Gastrocnemius medialis (tissue), 4 donors: ENCODE measurements around the gene ADNP2. TPM values are rescaled to one million over a fixed set of nuclear protein-coding genes. Genes with fewer than 3 reads are reported as not detected.

ENCODE experiments used
- ATAC-seq, 2 donors: fragments of 150-250 bp; one replicate each; pipeline ENCODE4 v1.9.1; 2016
- DNase-seq, 2 donors: peaks; one replicate each; pipeline ENCODE4 v3.0.0-alpha.2; 2019
- H3K27ac ChIP-seq, 4 donors: fragments of 200-600 bp; sonication (generic); 1 replicate in 1 of 4; 2 replicates in 3 of 4; pipeline ENCODE4 v1.5.1; 2016 to 2018; ENCODE audit warnings: mild to moderate bottlenecking in 2 of 4, moderate library complexity in 1 of 4
- H3K27me3 ChIP-seq, 3 donors: fragments of 200-600 bp; sonication (generic) in 2 of 3; 1 replicate in 1 of 3; 2 replicates in 2 of 3; pipeline versions ENCODE4 v1.5.1 to v1.6.0; 2016 to 2019; ENCODE audit warnings: mild to moderate bottlenecking in 1 of 3, moderate library complexity in 1 of 3
- H3K36me3 ChIP-seq, 2 donors: fragments of 200-600 bp; sonication (generic) in 1 of 2; one replicate each; pipeline ENCODE4 v1.5.1; 2017 to 2018
- H3K4me1 ChIP-seq, 2 donors: fragments of 200-600 bp; sonication (generic) in 1 of 2; one replicate each; pipeline ENCODE4 v1.5.1; 2016 to 2017; ENCODE audit warnings: mild to moderate bottlenecking in 2 of 2
- H3K4me3 ChIP-seq, 4 donors: fragments of 200-600 bp; sonication (generic) in 3 of 4; 1 replicate in 1 of 4; 2 replicates in 3 of 4; pipeline ENCODE4 v1.5.1; 2016 to 2019; ENCODE audit warnings: mild to moderate bottlenecking in 2 of 4
- H3K9me3 ChIP-seq, 3 donors: fragments of 200-600 bp; sonication (generic) in 2 of 3; 1 replicate in 1 of 3; 2 replicates in 2 of 3; pipeline ENCODE4 v1.5.1; 2016 to 2019
- POLR2A ChIP-seq, 2 donors: fragments of 450-650 bp; IDR thresholded peaks; one replicate each; pipeline ENCODE4 v1.6.1; 2017; ENCODE audit warnings: antibody characterized with exemption in 2 of 2, mild to moderate bottlenecking in 2 of 2, moderate library complexity in 2 of 2
- in situ Hi-C, 4 donors: fragments of 200-750 bp; cut with MboI; loops; one replicate each; pipeline versions ENCODE4 v1.15.0 to v1.8.0; 2017; ENCODE audit warnings: low sequenced_read_pairs in 4 of 4
- intact Hi-C: fragments of 100-400 bp; cut with DNase I; formaldehyde crosslinking; loops from one replicate; pipeline ENCODE4 v1.15.1; 2023; ENCODE audit warnings: low total_unique reads
- total RNA-seq, 4 donors: library from RNA; depleted of rRNA; stranded (reverse); fragments of >200 nt; gene quantifications; one replicate each; pipeline versions ENCODE4 v1.1.0 to v1.2.3, GENCODE V29; 2016
- TF ChIP-seq, protein P1 (sequence below), 5 experiments: fragments of 450-650 bp in 3 of 5; fragments of 200-600 bp in 2 of 5; sonication (generic) in 2 of 5; IDR thresholded peaks in 4 of 5; conservative IDR thresholded peaks in 1 of 5; 1 replicate in 4 of 5; 2 replicates in 1 of 5; pipeline ENCODE4 v1.5.1; 2016 to 2019; ENCODE audit warnings: antibody characterized with exemption in 5 of 5, mild to moderate bottlenecking in 3 of 5, moderate library complexity in 3 of 5

ADNP2 gene
- total RNA-seq, 4 donors from 2014 or later, result 2.6 to 4.5 (median 2.9) TPM

DNA sequence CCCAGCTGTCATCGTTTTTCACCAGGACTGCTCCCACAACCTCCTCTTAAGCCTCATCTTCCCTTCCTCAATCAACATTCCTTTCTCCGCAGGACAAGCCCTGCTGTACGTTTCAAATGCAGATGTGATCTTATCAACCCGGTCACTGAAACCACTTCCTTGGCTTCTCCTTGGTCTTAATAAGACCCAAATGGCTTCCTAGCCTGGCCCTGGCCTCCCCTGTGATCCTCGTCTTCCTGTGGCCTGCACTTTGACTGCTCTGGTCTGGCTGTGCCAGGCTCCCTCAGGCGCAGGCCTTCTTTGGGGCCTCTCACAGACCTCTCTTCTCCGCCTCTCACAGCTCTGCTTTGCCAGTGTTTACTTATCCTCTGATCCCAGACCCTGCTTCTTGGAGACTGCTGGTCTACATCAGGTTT, 4.7 kb upstream of the ADNP2 start:
- ATAC-seq (no peak), DNase-seq (no peak)
- intact Hi-C loops, result no loop called here
- no peaks in the 10 kb centered on the region for H3K4me1 ChIP-seq
- H3K4me3 ChIP-seq, result no peak overlapping the region
- in situ Hi-C loops, result no loop called here
- H3K9me3 ChIP-seq, result peaks cover 0 to 5% (median 0%) of the 10 kb centered on the region in 3 donors
- H3K27ac ChIP-seq, result no peak overlapping the region
- TF ChIP-seq, protein P1, sequence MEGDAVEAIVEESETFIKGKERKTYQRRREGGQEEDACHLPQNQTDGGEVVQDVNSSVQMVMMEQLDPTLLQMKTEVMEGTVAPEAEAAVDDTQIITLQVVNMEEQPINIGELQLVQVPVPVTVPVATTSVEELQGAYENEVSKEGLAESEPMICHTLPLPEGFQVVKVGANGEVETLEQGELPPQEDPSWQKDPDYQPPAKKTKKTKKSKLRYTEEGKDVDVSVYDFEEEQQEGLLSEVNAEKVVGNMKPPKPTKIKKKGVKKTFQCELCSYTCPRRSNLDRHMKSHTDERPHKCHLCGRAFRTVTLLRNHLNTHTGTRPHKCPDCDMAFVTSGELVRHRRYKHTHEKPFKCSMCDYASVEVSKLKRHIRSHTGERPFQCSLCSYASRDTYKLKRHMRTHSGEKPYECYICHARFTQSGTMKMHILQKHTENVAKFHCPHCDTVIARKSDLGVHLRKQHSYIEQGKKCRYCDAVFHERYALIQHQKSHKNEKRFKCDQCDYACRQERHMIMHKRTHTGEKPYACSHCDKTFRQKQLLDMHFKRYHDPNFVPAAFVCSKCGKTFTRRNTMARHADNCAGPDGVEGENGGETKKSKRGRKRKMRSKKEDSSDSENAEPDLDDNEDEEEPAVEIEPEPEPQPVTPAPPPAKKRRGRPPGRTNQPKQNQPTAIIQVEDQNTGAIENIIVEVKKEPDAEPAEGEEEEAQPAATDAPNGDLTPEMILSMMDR (IDR thresholded peaks at IDR 0.05 in 4 of 5, conservative IDR thresholded peaks at IDR 0.05 in 1 of 5), result no peak
- no peak for TF ChIP-seq POLR2A (IDR thresholded peaks at IDR 0.05)
- H3K36me3 ChIP-seq, result no peaks in the 10 kb centered on the region
- H3K27me3 ChIP-seq, result no peaks in the 10 kb centered on the region

DNA sequence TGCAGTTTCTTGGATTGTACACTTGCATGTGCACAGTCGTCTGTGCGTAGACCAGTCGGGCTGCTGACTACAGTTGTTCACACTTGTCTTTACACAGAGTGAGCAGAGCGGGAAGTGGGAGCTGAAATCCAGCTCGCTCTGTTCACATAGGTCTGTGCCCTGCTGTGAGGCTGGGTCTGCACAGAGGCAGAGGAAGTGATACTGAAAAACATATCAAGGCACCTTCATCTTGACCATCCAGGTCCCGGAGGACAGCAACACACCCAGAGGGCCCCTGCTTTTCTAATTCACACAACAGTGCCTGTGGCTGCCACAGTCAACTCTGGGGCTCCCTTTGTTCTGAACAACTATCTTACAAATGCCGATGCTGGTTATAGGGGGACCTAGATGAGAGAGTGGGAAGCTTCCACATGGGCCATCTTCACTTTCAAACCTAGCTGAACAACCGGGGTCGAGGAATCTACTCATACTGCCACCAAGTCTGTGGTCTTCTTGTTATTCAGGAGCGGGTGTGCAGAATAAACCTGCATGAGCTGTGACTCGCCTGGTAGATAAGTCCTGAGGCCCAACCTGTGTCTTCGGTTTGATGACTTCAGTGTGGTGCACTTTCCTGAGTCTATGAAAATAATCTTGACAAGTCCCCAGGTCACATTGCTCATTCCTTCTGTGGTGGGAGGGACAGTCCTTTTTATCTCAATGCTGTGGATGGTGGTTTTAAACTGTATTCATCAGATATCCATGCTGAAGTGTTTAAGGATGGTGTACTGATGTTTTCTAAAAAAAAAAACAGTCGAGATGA, 3.5 kb upstream of the ADNP2 start:
- DNase-seq, result no peak
- TF ChIP-seq POLR2A (IDR thresholded peaks at IDR 0.05), result no peak
- intact Hi-C loops, result no loop called here
- peaks cover 0 to 3% (median 0%) of the 10 kb centered on the region in 3 donors for H3K27me3 ChIP-seq
- no peak overlapping the region for H3K4me3 ChIP-seq
- peaks cover 0 to 5% (median 0%) of the 10 kb centered on the region in 3 donors for H3K9me3 ChIP-seq
- in situ Hi-C loops, result no loop called here
- H3K4me1 ChIP-seq, result peaks cover 7 to 9% of the 10 kb centered on the region in 2 donors
- no peaks in the 10 kb centered on the region for H3K36me3 ChIP-seq
- ATAC-seq, result no peak
- H3K27ac ChIP-seq, result no peak overlapping the region

DNA sequence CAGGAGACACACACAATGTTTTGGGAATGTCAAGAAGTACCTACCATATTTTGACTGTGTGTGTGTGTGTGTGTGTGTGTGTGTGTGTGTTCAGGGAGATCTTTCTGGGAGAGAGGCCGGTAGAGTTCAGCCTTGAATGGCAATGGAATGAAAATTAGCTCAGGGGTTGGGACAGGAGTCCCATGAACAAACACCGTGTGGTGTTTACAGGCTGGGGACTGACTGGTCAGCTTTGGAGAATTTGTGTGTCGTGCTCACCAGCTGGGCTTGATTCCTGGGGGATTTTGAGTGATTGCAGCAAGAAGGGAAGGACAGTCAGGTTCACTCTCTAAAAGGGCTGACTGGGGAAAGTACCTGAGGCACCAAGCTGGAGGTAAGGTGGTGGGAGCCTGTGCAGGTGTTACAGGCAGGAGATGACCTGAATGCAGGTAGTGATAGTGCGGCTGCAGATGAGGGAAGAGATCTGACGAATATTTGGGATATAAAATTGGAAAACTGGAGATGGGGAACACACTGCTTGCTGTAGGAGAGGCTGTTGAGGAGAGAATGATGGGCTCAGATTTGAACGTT, 2.5 kb upstream of the ADNP2 start:
- no peaks in the 10 kb centered on the region for H3K36me3 ChIP-seq
- peak overlapping the region in 1 of 4 donors; percentile 6 for H3K27ac ChIP-seq
- TF ChIP-seq, protein P1 (IDR thresholded peaks at IDR 0.05 in 4 of 5, conservative IDR thresholded peaks at IDR 0.05 in 1 of 5), result no peak
- no peak for TF ChIP-seq POLR2A (IDR thresholded peaks at IDR 0.05)
- peaks cover 0 to 5% (median 0%) of the 10 kb centered on the region in 3 donors for H3K9me3 ChIP-seq
- H3K4me1 ChIP-seq, result peaks cover 7 to 13% of the 10 kb centered on the region in 2 donors
- in situ Hi-C loops (no loop called here), intact Hi-C loops (no loop called here)
- no peak overlapping the region for H3K4me3 ChIP-seq
- DNase-seq (peak in 1 of 2 donors; percentile 35), ATAC-seq (peak; percentile 22 to 26)
- H3K27me3 ChIP-seq, result peaks cover 0 to 4% (median 0%) of the 10 kb centered on the region in 3 donors

DNA sequence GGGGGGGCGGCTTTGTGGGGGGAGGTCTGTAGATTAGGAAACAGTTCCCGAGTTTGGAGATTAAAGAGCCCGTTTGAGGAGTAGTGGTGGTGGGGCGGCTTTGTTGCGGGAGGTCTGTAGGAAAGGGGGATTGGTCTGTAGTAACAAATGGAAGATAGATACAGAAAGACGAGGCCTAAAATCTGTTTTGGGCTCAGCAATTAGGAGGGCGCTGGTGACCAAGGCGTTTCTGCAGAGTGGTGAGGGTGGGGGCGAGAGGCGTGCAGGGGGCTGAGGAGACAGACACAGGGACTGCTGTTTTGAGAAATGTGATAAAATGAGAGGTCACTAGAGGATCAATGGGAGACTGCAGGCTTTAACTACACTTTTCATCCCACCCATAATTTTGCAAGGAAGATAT, 1.6 kb upstream of the ADNP2 start:
- TF ChIP-seq, protein P1 (IDR thresholded peaks at IDR 0.05 in 4 of 5, conservative IDR thresholded peaks at IDR 0.05 in 1 of 5), result no peak
- no peak for TF ChIP-seq POLR2A (IDR thresholded peaks at IDR 0.05)
- intact Hi-C loops, result no loop called here
- H3K27ac ChIP-seq, result peak overlapping the region in 1 of 4 donors; percentile 79

DNA sequence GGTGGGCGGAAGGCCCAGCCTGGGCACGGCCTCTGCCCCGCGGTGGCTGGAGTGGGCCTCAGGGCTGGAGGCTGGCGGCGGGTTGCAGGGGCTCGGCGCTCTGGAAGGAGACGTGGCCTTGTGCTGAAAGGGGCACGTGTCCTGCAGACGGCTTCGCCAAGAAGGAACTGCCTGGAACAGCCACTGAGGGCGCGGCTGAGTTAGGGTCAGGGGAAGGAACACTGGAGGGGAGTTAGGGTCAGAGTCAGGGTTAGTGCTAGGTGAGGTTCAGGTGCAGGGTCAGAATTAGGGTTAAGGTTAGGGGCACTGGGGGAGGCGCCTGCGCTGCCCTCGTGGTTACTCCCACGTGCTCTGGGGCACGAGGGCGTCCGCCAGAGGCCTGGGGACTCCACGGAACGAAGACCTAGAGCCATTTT, 933 bp upstream of the ADNP2 start:
- Histone ChIP-seq H3K27me3 (peaks cover 0 to 4% (median 0%) of the 10 kb centered on the region in 3 donors), H3K36me3 (no peaks in the 10 kb centered on the region), H3K27ac (peak overlapping the region in 2 of 4 donors; percentile 75 to 79), H3K9me3 (peaks cover 0 to 5% (median 0%) of the 10 kb centered on the region in 3 donors), H3K4me3 (no peak overlapping the region), H3K4me1 (peaks cover 7 to 13% of the 10 kb centered on the region in 2 donors)
- DNase-seq, result no peak
- TF ChIP-seq, protein P1 (IDR thresholded peaks at IDR 0.05 in 4 of 5, conservative IDR thresholded peaks at IDR 0.05 in 1 of 5), result no peak
- no peak for TF ChIP-seq POLR2A (IDR thresholded peaks at IDR 0.05)
- in situ Hi-C loops (no loop called here), intact Hi-C loops (loop anchor here (2.0 kb wide), 1 partner anchor 73 kb away; the partner anchor contains the start of gene RBFA)
- ATAC-seq, result no peak

More for the DNA sequence above, 1.6 kb upstream of the ADNP2 start:
- peaks cover 0 to 5% (median 0%) of the 10 kb centered on the region in 3 donors for H3K9me3 ChIP-seq
- peaks cover 7 to 13% of the 10 kb centered on the region in 2 donors for H3K4me1 ChIP-seq
- H3K4me3 ChIP-seq, result no peak overlapping the region
- no peaks in the 10 kb centered on the region for H3K36me3 ChIP-seq
- in situ Hi-C loops, result no loop called here
- ATAC-seq (no peak), DNase-seq (no peak)
- H3K27me3 ChIP-seq, result peaks cover 0 to 4% (median 0%) of the 10 kb centered on the region in 3 donors
